Testis (tissue), 3 donors: ENCODE measurements around the gene PCGF1. TPM values are rescaled to one million over a fixed set of nuclear protein-coding genes. Genes with fewer than 3 reads are reported as not detected.
A peak's percentile ranks its signal among the peaks of the same experiment; 100 is the strongest.
"Not testable (repeated sequence)": the region's sequence is repeated elsewhere in the genome, so short reads cannot be mapped to it uniquely, and the experiment has no call there.

Source experiments
- DNase-seq: peaks from one replicate; pipeline ENCODE4 v3.0.0-alpha.2; 2019
- H3K27ac ChIP-seq, 2 donors: fragments of 200-600 bp; sonication (generic); one replicate each; pipeline ENCODE4 v1.5.1; 2019
- H3K27me3 ChIP-seq: fragments of 200-600 bp; sonication (generic); one replicate; pipeline ENCODE4 v1.5.1; 2019
- H3K36me3 ChIP-seq: fragments of 200-600 bp; sonication (generic); one replicate; pipeline ENCODE4 v1.5.1; 2017; ENCODE audit warnings: low read depth; ENCODE audit errors: missing control alignments
- H3K4me1 ChIP-seq: fragments of 200-600 bp; sonication (generic); one replicate; pipeline ENCODE4 v1.5.1; 2019
- H3K4me3 ChIP-seq, 2 donors: fragments of 200-600 bp; sonication (generic); one replicate each; pipeline ENCODE4 v1.5.1; 2017 to 2019
- H3K9me3 ChIP-seq: fragments of 200-600 bp; sonication (generic); one replicate; pipeline ENCODE4 v1.5.1; 2017
- CTCF ChIP-seq, 3 experiments: fragments of 450-650 bp in 2 of 3; fragments of 200-600 bp in 1 of 3; sonication (generic) in 1 of 3; IDR thresholded peaks; one replicate each; pipeline ENCODE4 v1.5.1; 2016 to 2019; ENCODE audit warnings: antibody characterized with exemption in 3 of 3, mild to moderate bottlenecking in 2 of 3, moderate library complexity in 1 of 3
- POLR2A ChIP-seq: fragments of 450-650 bp; IDR thresholded peaks from one replicate; pipeline ENCODE4 v1.6.1; 2017; ENCODE audit warnings: antibody characterized with exemption, mild to moderate bottlenecking, moderate library complexity
- WGBS, 2 donors: methylation state at CpG; one replicate each; pipeline ENCODE4 v1.1.5; 2018; 5-methylcytosine and 5-hydroxymethylcytosine counted together
- intact Hi-C: fragments of 100-400 bp; cut with DNase I; formaldehyde crosslinking; loops from one replicate; pipeline ENCODE4 v1.15.1; 2023; ENCODE audit warnings: low total_unique reads
- polyA plus RNA-seq: library from polyadenylated mRNA; stranded (reverse); fragments of 350-450 nt; fragmentation: Illumina TruSeq; extraction: RNeasy Lipid Tissue Mini Kit (QIAGEN cat#74804); gene quantifications from one replicate; pipeline ENCODE4 v1.2.3, GENCODE V29; 2014; ENCODE audit warnings: low read depth, low replicate concordance; ENCODE audit not compliant: insufficient read depth
- total RNA-seq, 2 donors: library from RNA; depleted of rRNA; stranded (reverse); fragments of >200 nt; gene quantifications; one replicate each; pipeline ENCODE4 v1.2.3, GENCODE V29; 2016

PCGF1 gene
- total and polyA plus RNA-seq, 3 donors from 2014 or later, result 17.0 to 25.3 (median 20.1) TPM

- WGBS, 2 donors, result 84 to 85% methylated on average over 5 to 6 of the region's 6 CpGs
- no peak overlapping the region for H3K27ac ChIP-seq
- no peaks in the 10 kb centered on the region for H3K36me3 ChIP-seq
- H3K4me3 ChIP-seq, result no peak overlapping the region
- H3K4me1 ChIP-seq, result peaks cover 12% of the 10 kb centered on the region
- DNase-seq, result no peak
- H3K27me3 ChIP-seq, result no peaks in the 10 kb centered on the region
- H3K9me3 ChIP-seq, result no peaks in the 10 kb centered on the region
- intact Hi-C loops, result no loop called here
- no peak for TF ChIP-seq CTCF (IDR thresholded peaks at IDR 0.05)
- TF ChIP-seq POLR2A, result no peak
Observed at GRCh38 chr2:74474481-74474880, 33.0 kb downstream of the PCGF1 start.

- H3K36me3 ChIP-seq, result no peaks in the 10 kb centered on the region
- no peak for TF ChIP-seq CTCF (IDR thresholded peaks at IDR 0.05)
- no peak for TF ChIP-seq POLR2A
- no peaks in the 10 kb centered on the region for H3K27me3 ChIP-seq
- H3K27ac ChIP-seq, result peak overlapping the region; percentile 6 to 79
- intact Hi-C loops, result no loop called here
- peaks cover 12% of the 10 kb centered on the region for H3K4me1 ChIP-seq
- H3K4me3 ChIP-seq, result peak overlapping the region; percentile 63 to 68
- H3K9me3 ChIP-seq, result no peaks in the 10 kb centered on the region
- WGBS, 2 donors, result 6 to 9% methylated on average over 7 of the region's 7 CpGs
- DNase-seq, result no peak
Observed at GRCh38 chr2:74472945-74473258, 34.6 kb downstream of the PCGF1 start.

DNA sequence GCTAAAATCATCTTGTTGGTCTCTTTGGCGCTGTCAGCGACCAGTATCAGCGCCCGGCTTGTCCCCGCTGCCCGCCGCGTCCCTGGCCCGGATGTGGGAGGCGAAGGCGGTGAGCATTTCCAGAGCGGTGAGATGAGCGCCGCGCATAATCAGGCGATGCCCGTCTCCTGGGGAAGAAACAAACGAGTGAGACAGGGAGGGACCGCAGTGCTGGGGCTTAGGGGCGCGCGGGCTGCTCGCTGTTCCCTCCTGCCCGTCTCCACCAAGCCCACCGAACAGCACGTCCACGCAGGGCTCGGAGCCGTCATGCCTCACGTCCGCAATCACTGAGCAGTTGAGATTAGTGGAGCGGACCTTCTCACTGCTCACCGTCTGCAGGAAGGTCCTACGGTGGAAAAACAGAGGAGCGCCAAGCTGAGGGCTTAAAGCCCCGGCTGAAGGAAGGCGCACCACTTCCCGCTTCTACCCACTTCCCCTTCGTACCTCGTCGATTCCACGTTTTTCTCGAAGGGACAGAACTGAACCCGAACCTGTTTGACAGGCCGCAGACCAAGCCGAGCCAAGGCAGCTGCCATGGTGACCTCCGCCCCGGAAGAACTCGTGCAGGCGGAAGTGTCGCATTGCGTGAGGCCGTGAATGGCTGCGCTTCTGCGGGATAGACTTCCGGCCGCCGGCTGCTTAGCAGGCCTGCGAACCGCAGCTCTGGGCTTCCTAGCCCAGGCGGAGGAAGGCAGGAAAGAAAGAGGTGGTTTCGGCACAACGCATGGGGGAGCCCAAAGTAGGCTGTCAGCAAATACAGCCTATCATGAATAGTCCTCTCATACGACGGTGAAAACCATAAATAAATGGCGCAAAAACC, 35.2 kb downstream of the PCGF1 start, which contains the start of gene MRPL53:
TSS of gene MRPL53 (minus strand) at position 595 of the 859 bp plus-strand sequence. CDS start at position 575, 20 bp downstream.
- Histone ChIP-seq H3K27ac (peak within 1 kb of the TSS; percentile 6 to 79), H3K36me3 (no peaks in the 10 kb centered on the region), H3K4me1 (peaks cover 12% of the 10 kb centered on the region), H3K9me3 (no peaks in the 10 kb centered on the region), H3K27me3 (no peaks in the 10 kb centered on the region), H3K4me3 (peak within 1 kb of the TSS; percentile 63 to 68)
- intact Hi-C loops, result no loop called here
- 1% methylated on average over 42 to 66 of the region's 66 CpGs for WGBS, 2 donors
- DNase-seq, result peak; percentile 96
- TF ChIP-seq CTCF (IDR thresholded peaks at IDR 0.05) (no peak), POLR2A (no peak)

GRCh38 chr2:74471332-74472065, 36.0 kb downstream of the PCGF1 start:
- Histone ChIP-seq H3K4me3 (peak overlapping the region; percentile 63 to 68), H3K27ac (peak overlapping the region; percentile 6 to 79), H3K4me1 (peaks cover 12% of the 10 kb centered on the region), H3K27me3 (no peaks in the 10 kb centered on the region), H3K36me3 (no peaks in the 10 kb centered on the region), H3K9me3 (no peaks in the 10 kb centered on the region)
- WGBS, 2 donors, result 44 to 45% methylated on average over 16 of the region's 16 CpGs
- intact Hi-C loops, result no loop called here
- DNase-seq, result no peak
- no peak for TF ChIP-seq CTCF (IDR thresholded peaks at IDR 0.05)
- TF ChIP-seq POLR2A, result no peak

DNA sequence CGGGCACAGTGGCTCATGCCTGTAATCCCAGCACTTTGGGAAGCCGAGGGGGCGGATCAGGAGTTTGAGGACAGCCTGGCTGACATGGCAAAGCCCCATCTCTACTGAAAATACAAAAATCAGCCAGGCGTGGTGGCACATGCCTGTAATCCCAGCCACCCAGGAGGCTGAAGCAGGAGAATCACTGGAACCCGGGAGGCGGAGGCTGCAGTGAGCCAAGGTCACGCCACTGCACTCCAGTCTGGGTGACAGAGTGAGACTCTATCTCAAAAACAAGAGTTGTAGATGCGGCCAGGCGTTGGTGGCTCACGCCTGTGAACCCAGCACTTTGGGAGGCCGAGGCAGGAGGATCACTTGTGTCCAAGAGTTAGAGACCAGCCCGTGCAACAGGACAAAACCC, 36.8 kb downstream of the PCGF1 start:
- H3K9me3 ChIP-seq, intact Hi-C loops, H3K27me3 ChIP-seq, H3K4me3 ChIP-seq, H3K36me3 ChIP-seq, H3K27ac ChIP-seq, DNase-seq: not testable (repeated sequence)
- 77 to 92% methylated on average over 12 of the region's 12 CpGs for WGBS, 2 donors
- H3K4me1 ChIP-seq, result peaks cover 17% of the 10 kb centered on the region
